AG08396 (cell line): Measurements from ENCODE around the gene TAS1R3.
A peak's percentile ranks its signal among the peaks of the same experiment; 100 is the strongest.
"Not testable (repeated sequence)": the region's sequence is repeated elsewhere in the genome, so short reads cannot be mapped to it uniquely, and the experiment has no call there.

Source experiments
- DNase-seq: peaks from one replicate; pipeline ENCODE4 v3.0.0; 2012; ENCODE audit warnings: low spot score, mixed read lengths

The TAS1R3 gene

GRCh38 chr1:1309251-1310108 lies 21.6 kb upstream of the TAS1R3 start:
- DNase-seq: no peak

GRCh38 chr1:1310109-1310385 lies 21.0 kb upstream of the TAS1R3 start:
- no peak for DNase-seq

GRCh38 chr1:1310476-1311053 lies 20.5 kb upstream of the TAS1R3 start:
- DNase-seq: no peak

- no peak for DNase-seq
Observed at GRCh38 chr1:1311107-1312104, 19.7 kb upstream of the TAS1R3 start.

- DNase-seq: no peak
Observed at GRCh38 chr1:1312450-1313314, 18.4 kb upstream of the TAS1R3 start.

GRCh38 chr1:1313500-1314236 lies 17.4 kb upstream of the TAS1R3 start:
- no peak for DNase-seq

- DNase-seq: no peak
Observed at GRCh38 chr1:1314237-1314586, 16.9 kb upstream of the TAS1R3 start.

- no peak for DNase-seq
Observed at GRCh38 chr1:1314678-1315335, 16.3 kb upstream of the TAS1R3 start.

- no peak for DNase-seq
Observed at GRCh38 chr1:1315435-1315954, 15.6 kb upstream of the TAS1R3 start.

- not testable (repeated sequence) for DNase-seq
Observed at GRCh38 chr1:1316199-1316598, 14.9 kb upstream of the TAS1R3 start.

GRCh38 chr1:1317420-1317819 lies 13.7 kb upstream of the TAS1R3 start:
- no peak for DNase-seq

GRCh38 chr1:1318131-1318652 lies 12.9 kb upstream of the TAS1R3 start:
- DNase-seq: peak; percentile 76

- DNase-seq: no peak
Observed at GRCh38 chr1:1318777-1319645, 12.1 kb upstream of the TAS1R3 start.

- no peak for DNase-seq
Observed at GRCh38 chr1:1319646-1319941, 11.5 kb upstream of the TAS1R3 start.

- DNase-seq: peak; percentile 66
Observed at GRCh38 chr1:1320666-1321448, 10.2 kb upstream of the TAS1R3 start.

GRCh38 chr1:1321477-1321876 lies 9.6 kb upstream of the TAS1R3 start:
- DNase-seq: no peak

GRCh38 chr1:1322418-1322817 lies 8.7 kb upstream of the TAS1R3 start:
- no peak for DNase-seq

GRCh38 chr1:1322952-1323351 lies 8.1 kb upstream of the TAS1R3 start:
- DNase-seq: no peak
